Effector memory CD8-positive, alpha-beta T cell (primary cell): Measurements from ENCODE around the gene ZNF335.

Experiments
- ATAC-seq: fragments of 150-1000 bp; cut with Tn5 transposase; replicated peaks from 2 replicates; pipeline ENCODE4 v1.10.0; 2021; ENCODE audit warnings: mild to moderate bottlenecking, moderate library complexity
- DNase-seq, 3 experiments: peaks; one replicate each; pipeline ENCODE4 v3.0.0; 2021
- H3K27ac Mint-ChIP-seq, 2 donors: one replicate each; pipeline ENCODE4 v1.8.0; 2022; ENCODE audit warnings: mild to moderate bottlenecking in 2 of 2, mixed read lengths in 2 of 2, moderate library complexity in 2 of 2
- H3K27me3 Mint-ChIP-seq, 2 donors: one replicate each; pipeline ENCODE4 v1.8.0; 2022; ENCODE audit warnings: mixed read lengths in 2 of 2
- H3K36me3 Mint-ChIP-seq: one replicate; pipeline ENCODE4 v1.8.0; 2022; ENCODE audit warnings: mild to moderate bottlenecking, moderate library complexity, mixed read lengths; ENCODE audit not compliant: insufficient read depth
- H3K4me1 Mint-ChIP-seq, 2 donors: one replicate each; pipeline ENCODE4 v1.8.0; 2022; ENCODE audit warnings: low read depth in 2 of 2, mixed read lengths in 2 of 2
- H3K4me3 Mint-ChIP-seq, 2 donors: one replicate each; pipeline ENCODE4 v1.8.0; 2022; ENCODE audit warnings: mild to moderate bottlenecking in 2 of 2, mixed read lengths in 2 of 2, moderate library complexity in 2 of 2
- H3K9me3 Mint-ChIP-seq, 2 donors: one replicate each; pipeline ENCODE4 v1.8.0; 2022; ENCODE audit warnings: mixed read lengths in 2 of 2

Gene ZNF335

GRCh38 chr20:45948742-45949541, 23.1 kb downstream of the ZNF335 start:
- Mint-ChIP-seq H3K27me3 (no peaks in the 10 kb centered on the region), H3K4me1 (peaks cover 20 to 38% of the 10 kb centered on the region in 2 donors), H3K36me3 (peaks cover 62% of the 10 kb centered on the region), H3K9me3 (no peaks in the 10 kb centered on the region), H3K27ac (peak overlapping the region; percentile 56 to 92), H3K4me3 (no peak overlapping the region)
- no peak for ATAC-seq
- DNase-seq: no peak

DNA sequence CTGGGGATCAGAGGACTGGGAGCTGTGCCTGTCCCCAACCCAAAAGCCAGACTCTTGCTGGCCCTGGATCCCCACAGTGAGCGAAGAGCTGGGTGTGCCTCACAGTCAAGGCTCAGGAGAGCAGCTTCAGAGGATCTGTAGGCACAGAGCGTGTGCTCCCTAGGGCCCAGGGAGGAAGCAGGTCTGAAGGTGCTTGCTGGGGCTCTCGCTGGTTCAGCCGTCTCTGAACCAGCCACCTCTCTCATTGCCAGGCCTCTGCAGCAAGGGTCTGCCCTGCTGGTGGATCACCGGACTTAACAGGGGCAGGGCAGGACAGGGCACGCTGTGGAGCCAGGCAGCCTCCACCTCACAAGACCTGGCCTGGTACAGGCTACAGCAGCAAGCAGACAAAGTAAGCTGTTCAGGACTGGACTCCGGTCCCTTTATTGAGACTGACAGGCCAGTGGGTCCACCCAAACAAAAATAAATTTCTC, 23.7 kb downstream of the ZNF335 start:
- peaks cover 21 to 41% of the 10 kb centered on the region in 2 donors for H3K4me1 Mint-ChIP-seq
- H3K9me3 Mint-ChIP-seq: no peaks in the 10 kb centered on the region
- H3K27me3 Mint-ChIP-seq: no peaks in the 10 kb centered on the region
- H3K36me3 Mint-ChIP-seq: peaks cover 64% of the 10 kb centered on the region
- DNase-seq (no peak), ATAC-seq (no peak)
- H3K4me3 Mint-ChIP-seq: no peak overlapping the region
- peak overlapping the region; percentile 56 to 92 for H3K27ac Mint-ChIP-seq

DNA sequence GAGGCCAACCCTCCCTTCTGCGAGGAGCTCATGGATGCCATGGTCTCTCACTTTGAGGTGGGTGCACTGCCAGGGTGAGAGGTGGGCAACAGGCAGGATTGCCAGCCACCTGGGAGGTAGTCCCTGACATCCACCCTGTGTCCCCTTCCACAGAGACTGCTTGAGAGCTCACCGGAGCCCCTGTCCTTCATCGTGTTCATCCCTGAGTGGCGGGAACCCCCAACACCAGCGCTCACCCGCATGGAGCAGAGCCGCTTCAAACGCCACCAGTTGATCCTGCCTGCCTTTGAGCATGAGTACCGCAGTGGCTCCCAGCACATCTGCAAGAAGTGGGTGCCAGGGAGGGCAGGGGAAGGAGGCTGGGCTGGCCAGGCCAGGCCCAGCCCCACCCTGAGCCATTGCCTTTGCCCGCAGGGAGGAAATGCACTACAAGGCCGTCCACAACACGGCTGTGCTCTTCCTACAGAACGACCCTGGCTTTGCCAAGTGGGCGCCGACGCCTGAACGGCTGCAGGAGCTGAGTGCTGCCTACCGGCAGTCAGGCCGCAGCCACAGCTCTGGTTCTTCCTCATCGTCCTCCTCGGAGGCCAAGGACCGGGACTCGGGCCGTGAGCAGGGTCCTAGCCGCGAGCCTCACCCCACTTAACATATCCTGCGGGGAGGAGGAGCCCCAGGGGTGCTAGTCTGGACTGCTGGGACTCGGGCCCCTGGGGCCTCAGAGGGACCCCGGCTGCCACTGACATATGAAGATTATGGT, 24.7 kb downstream of the ZNF335 start:
- Mint-ChIP-seq H3K9me3 (no peaks in the 10 kb centered on the region), H3K27ac (peak overlapping the region in 1 of 2 donors; percentile 92), H3K36me3 (peaks cover 68% of the 10 kb centered on the region), H3K27me3 (no peaks in the 10 kb centered on the region), H3K4me3 (peak overlapping the region in 1 of 2 donors; percentile 25), H3K4me1 (peaks cover 21 to 41% of the 10 kb centered on the region in 2 donors)
- DNase-seq: no peak
- no peak for ATAC-seq

GRCh38 chr20:45946149-45946970, 25.6 kb downstream of the ZNF335 start:
- Mint-ChIP-seq H3K4me3 (peak overlapping the region; percentile 48 to 61), H3K9me3 (no peaks in the 10 kb centered on the region), H3K4me1 (peaks cover 21 to 35% of the 10 kb centered on the region in 2 donors), H3K36me3 (peaks cover 68% of the 10 kb centered on the region), H3K27ac (peak overlapping the region; percentile 92), H3K27me3 (no peaks in the 10 kb centered on the region)
- peak; percentile 89 for ATAC-seq
- DNase-seq: peak; percentile 26 to 45 (median 44)

- H3K36me3 Mint-ChIP-seq: peaks cover 64% of the 10 kb centered on the region
- peak overlapping the region; percentile 48 to 61 for H3K4me3 Mint-ChIP-seq
- no peaks in the 10 kb centered on the region for H3K9me3 Mint-ChIP-seq
- DNase-seq (no peak), ATAC-seq (no peak)
- H3K27me3 Mint-ChIP-seq: no peaks in the 10 kb centered on the region
- peak overlapping the region; percentile 92 for H3K27ac Mint-ChIP-seq
- peaks cover 21 to 35% of the 10 kb centered on the region in 2 donors for H3K4me1 Mint-ChIP-seq
Measured at GRCh38 chr20:45945678-45946148, 26.3 kb downstream of the ZNF335 start.

DNA sequence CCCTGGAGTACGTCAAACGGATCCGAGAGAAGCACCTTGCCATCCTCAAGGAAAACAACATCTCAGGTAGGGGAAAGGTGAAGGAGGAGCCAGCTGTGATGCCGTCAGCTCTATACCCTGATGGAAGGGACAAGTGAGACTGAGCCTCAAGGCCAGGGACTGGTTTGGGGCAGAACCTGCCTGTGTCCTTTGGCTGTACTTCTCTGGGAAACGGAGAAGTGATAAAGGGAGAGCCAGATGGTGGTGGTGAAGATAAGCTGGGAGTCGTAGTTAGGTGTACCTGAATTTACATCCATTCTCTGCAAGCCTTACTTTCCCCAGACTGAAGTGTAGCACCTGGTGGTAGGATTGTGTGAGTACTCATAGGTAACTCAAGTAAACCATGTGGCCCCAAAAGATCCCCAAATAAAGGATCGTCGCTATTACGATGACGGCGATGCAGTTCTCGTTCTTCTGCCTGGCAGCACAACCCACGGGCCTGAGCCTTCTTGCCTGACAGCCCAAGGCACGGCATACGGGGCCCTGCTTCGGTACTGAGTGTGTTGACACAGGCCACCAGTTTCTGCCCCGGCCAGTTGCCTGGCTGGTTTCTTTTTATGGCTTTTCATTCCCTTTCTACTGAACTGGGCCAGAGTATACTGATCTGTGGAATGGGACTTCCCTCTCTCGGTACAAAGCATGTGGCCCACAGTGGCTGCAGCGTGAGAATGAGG, 26.9 kb downstream of the ZNF335 start:
- Mint-ChIP-seq H3K27ac (peak overlapping the region; percentile 25 to 75), H3K27me3 (no peaks in the 10 kb centered on the region), H3K36me3 (peaks cover 62% of the 10 kb centered on the region), H3K9me3 (no peaks in the 10 kb centered on the region), H3K4me1 (peaks cover 21 to 35% of the 10 kb centered on the region in 2 donors), H3K4me3 (no peak overlapping the region)
- no peak for ATAC-seq
- DNase-seq: no peak

DNA sequence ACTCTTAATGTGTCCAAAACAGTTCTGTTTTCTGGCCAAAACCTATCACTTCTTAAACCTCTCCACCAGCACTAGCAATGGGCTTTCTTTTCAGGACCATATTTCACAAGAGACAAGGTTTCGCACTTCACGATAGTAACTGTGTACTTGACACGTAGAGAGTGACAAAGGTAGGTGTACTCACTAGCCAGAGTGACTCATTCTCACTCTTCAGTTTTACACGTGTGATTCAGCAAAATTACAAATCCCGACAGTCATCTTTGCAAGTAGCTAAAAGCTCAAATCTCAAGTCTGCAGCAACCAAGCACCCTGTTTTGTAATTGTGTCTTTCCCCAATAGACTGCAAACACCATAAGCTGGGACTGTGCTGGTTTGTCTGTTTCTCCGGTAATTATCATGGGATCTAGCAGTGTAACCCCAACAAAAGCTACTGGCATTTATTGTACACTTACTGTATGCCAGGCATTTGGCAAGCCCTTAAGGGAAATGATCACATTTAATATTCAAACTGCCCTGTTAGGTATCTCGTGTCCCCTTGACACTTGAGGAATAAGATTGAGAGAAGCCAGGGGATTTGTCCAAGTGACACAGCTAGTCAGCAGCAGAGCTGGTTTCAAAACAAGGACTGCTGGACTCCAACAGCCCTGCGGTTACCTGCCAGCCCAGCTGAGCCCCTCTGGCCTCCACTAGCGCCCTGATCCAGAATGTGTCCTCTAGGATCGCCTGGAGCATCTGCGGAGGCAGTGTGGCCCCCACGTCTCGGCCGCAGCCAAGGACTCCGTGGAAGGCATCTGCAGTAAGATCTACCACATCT, 27.6 kb downstream of the ZNF335 start:
- no peak for ATAC-seq
- H3K36me3 Mint-ChIP-seq: peaks cover 65% of the 10 kb centered on the region
- no peaks in the 10 kb centered on the region for H3K27me3 Mint-ChIP-seq
- H3K27ac Mint-ChIP-seq: peak overlapping the region; percentile 74 to 75
- H3K4me1 Mint-ChIP-seq: peaks cover 21 to 34% of the 10 kb centered on the region in 2 donors
- DNase-seq: no peak
- peak overlapping the region in 1 of 2 donors; percentile 47 for H3K4me3 Mint-ChIP-seq
- H3K9me3 Mint-ChIP-seq: no peaks in the 10 kb centered on the region

GRCh38 chr20:45943613-45944012, 28.4 kb downstream of the ZNF335 start:
- Mint-ChIP-seq H3K9me3 (no peaks in the 10 kb centered on the region), H3K4me1 (peaks cover 22 to 37% of the 10 kb centered on the region in 2 donors), H3K36me3 (peaks cover 70% of the 10 kb centered on the region), H3K27me3 (no peaks in the 10 kb centered on the region), H3K27ac (peak overlapping the region; percentile 63 to 74), H3K4me3 (no peak overlapping the region)
- no peak for ATAC-seq
- no peak for DNase-seq

DNA sequence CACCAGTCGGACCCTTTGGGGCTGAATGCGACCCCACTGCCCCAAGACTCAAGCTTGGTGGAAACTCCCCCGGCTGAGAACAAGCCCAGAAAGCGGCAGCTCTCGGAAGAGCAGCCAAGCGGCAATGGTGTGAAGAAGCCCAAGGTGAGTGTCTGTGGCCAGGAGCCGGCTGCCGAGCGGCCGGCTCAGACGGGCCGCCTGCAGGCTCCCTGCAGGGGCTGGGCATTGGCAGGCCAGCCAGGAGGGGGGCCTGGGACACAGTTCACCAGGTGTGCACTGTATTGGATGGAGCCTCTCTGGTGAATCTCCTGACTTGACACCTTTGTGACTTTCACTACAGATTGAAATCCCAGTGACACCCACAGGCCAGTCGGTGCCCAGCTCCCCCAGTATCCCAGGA, 31.5 kb downstream of the ZNF335 start:
- Mint-ChIP-seq H3K9me3 (no peaks in the 10 kb centered on the region), H3K27me3 (no peaks in the 10 kb centered on the region), H3K27ac (no peak overlapping the region), H3K4me1 (peaks cover 27% of the 10 kb centered on the region in 2 donors), H3K4me3 (no peak overlapping the region), H3K36me3 (peaks cover 75% of the 10 kb centered on the region)
- no peak for DNase-seq
- ATAC-seq: no peak

- H3K4me1 Mint-ChIP-seq: peaks cover 26 to 27% of the 10 kb centered on the region in 2 donors
- ATAC-seq (no peak), DNase-seq (no peak)
- peaks cover 79% of the 10 kb centered on the region for H3K36me3 Mint-ChIP-seq
- no peaks in the 10 kb centered on the region for H3K9me3 Mint-ChIP-seq
- H3K27ac Mint-ChIP-seq: peak overlapping the region; percentile 28 to 63
- no peak overlapping the region for H3K4me3 Mint-ChIP-seq
- H3K27me3 Mint-ChIP-seq: no peaks in the 10 kb centered on the region
Measured at GRCh38 chr20:45940053-45940452, 31.9 kb downstream of the ZNF335 start.

DNA sequence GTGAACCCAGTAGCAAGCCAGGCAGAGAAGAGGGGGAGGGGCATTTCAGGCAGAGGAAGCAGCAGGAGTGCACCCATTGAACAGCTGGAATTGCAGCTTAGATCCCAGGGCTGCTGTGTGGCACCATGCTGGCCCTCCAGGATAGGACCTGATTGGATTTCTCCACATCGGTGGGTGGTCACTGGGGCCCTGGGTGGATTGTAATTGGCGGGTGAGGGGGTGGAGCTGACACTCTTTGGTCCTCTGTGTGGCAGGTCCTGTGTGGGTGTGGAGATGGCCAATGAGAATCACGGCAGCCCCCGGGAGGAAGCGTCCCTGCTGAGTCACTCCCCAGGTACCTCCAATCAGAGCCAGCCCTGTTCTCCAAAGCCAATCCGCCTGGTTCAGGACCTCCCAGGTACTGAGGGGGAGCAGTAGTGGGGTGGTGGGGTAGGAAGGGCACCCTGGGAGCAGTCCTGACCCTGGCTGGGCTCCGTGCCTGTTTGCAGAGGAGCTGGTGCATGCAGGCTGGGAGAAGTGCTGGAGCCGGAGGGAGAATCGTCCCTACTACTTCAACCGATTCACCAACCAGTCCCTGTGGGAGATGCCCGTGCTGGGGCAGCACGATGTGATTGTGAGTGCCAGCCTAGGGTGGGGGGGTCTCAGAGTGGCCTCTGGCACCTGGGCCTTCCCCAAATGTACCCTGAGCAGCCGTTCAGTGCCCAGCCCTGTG, 33.1 kb downstream of the ZNF335 start:
- no peak for ATAC-seq
- peak overlapping the region in 1 of 2 donors; percentile 59 for H3K4me3 Mint-ChIP-seq
- H3K27ac Mint-ChIP-seq: peak overlapping the region; percentile 82 to 92
- H3K4me1 Mint-ChIP-seq: peaks cover 17 to 22% of the 10 kb centered on the region in 2 donors
- peaks cover 83% of the 10 kb centered on the region for H3K36me3 Mint-ChIP-seq
- no peaks in the 10 kb centered on the region for H3K27me3 Mint-ChIP-seq
- no peak for DNase-seq
- no peaks in the 10 kb centered on the region for H3K9me3 Mint-ChIP-seq
